ENCODE results near the gene MORN1. TPM values are rescaled to one million over a fixed set of nuclear protein-coding genes. Genes with fewer than 3 reads are reported as not detected.

Gene MORN1
- total and polyA plus RNA-seq, 2 of the 8 experiments (the other 6 are each of a cell fraction or from before 2014, with no cell fraction given), result 5.0 to 9.1 TPM

DNA sequence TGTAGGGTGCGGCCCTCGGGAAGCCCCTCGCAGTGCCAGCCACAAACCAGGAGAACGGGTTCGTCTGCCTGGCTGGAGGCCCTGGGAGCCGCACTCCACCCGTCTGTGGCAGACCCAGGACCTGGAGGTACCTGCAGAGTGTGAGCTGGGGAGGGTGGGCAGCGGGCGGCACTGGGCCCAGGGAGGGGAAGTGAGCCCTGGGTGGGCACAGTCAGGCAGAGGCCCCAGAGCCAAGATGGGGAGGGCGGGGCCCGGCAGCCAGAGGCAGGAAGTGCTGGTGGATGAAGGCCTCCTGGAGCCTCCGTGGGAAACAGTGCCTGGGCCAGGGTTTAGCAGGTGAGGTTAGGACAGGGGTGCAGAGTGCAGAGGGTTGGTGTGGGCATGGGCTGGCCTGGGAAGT is 25.0 kb upstream of the MORN1 start (continued):
- TF ChIP-seq, protein P1, sequence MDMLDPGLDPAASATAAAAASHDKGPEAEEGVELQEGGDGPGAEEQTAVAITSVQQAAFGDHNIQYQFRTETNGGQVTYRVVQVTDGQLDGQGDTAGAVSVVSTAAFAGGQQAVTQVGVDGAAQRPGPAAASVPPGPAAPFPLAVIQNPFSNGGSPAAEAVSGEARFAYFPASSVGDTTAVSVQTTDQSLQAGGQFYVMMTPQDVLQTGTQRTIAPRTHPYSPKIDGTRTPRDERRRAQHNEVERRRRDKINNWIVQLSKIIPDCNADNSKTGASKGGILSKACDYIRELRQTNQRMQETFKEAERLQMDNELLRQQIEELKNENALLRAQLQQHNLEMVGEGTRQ (IDR thresholded peaks at IDR 0.05; ENCODE audit: low read length), result no peak

Data from H1 (cell line).